GM11168 (cell line): ENCODE results near the gene IGF1R.

Experiments
- in situ Hi-C: fragments of 300-500 bp; cut with MboI; formaldehyde crosslinking; loops from one replicate; pipeline ENCODE4 v1.12.0; 2022; ENCODE audit warnings: low sequenced_read_pairs; ENCODE audit not compliant: unreplicated experiment

IGF1R gene

DNA sequence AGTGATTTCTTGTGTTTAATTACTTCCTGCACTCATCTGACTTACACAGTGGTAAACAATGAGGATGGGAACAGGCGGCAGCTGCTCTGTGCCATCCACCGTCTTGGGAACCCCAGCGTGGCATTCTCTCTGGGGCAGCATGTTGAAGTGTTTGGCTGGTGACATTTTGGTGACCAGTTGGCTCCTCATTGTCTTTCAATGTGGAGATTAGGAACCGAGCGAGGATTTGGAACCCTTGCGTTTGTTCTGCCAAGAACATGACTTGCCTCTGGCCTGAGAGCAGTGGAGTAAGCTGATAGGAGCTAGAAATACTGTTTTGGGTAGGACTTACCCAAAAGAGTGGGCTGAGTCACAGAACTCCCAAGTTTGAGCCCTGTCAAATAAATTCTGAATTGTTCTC is 88.8 kb downstream of the IGF1R start:
- in situ Hi-C loops = no loop called here

DNA sequence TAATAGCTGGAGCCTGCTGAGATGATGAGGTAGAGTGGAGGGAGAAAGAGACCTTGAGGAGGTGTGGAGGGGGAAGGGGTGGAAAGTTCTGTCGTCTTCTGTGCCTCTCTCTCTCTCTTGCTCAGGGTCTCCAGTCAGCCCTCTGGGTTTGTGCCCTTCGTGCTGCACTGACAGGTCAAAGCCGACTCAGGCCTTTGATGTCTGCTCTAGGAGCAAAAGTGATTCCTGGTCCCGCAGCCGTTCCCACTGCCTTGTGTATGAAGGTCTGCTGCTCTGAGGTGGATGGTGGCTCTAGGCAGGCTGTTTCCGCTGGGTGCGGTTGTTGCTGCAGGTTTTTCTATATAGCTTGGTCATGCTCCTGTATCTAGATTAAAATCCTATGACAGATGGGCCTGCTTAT is 89.4 kb downstream of the IGF1R start:
- in situ Hi-C loops = no loop called here

DNA sequence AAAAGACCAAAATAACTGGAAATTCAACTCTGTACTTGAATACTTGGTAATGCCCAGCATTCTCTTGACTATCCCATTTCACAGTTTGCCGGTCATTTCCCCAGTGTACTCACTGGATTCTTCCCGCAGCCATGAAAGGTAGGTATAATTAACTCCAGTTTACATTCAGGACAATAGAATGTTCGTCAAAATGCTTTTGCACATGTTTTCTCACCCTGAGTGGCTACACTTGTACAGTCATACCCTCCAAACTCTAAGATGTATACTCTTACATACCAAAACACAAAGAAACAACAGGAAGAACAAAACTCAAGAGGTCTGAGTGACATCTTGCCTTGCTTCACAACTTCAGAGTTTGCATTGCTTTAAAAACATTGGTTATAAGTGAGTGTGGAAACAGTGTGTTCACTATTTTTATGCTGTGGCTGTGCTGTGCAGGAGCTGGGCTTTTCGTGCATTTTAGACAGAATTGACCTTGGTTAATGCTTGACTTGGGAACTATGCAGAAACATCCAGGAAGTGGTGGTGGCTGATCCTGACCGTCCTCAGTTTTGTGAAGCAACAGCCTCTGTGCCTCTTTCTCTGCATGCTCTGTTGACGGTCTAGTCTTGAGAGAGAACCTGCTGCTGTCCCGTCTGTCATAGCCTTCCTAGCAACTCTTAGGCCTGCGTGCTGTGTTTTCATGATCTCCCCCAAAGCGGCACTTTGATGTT is 90.5 kb downstream of the IGF1R start:
- in situ Hi-C loops = no loop called here

DNA sequence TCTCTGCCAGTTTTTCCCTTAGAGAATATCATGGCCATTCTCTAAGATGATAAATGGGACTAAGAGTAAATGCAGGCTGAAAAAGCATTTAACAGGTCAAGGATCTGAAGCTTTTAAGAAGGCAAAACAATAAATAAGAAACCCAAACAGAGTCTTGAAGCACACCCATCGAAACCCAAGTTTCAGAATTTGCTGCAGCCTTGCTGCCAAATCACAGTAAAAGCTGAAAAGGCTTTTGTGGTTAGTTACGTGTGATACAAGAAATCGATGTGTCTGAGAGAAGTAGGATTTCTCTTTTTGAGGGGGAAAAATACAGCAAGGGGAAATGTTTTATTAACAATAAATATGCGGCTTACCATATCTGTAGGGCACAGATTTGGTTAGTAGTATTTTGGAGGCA is 92.0 kb downstream of the IGF1R start:
- in situ Hi-C loops = no loop called here

DNA sequence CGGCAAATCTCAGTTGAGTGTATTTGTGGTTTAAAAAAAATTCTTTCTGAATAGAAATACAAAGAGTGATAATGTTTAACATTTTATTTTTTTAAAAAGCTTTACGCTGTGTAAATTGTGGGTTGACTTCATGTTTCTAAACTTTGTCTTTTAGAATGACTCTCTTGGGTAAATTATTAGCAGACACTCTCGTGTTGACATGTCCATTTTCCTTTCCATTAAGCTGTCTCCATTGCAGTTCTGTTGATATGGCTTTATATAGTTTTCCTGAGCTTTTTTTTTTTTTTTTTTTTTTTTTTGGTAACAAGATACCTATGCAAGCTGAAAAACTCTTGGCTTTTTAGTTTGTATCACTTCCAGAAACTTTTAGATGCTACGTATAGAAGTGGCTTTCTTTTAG is 92.6 kb downstream of the IGF1R start:
- in situ Hi-C loops = no loop called here

DNA sequence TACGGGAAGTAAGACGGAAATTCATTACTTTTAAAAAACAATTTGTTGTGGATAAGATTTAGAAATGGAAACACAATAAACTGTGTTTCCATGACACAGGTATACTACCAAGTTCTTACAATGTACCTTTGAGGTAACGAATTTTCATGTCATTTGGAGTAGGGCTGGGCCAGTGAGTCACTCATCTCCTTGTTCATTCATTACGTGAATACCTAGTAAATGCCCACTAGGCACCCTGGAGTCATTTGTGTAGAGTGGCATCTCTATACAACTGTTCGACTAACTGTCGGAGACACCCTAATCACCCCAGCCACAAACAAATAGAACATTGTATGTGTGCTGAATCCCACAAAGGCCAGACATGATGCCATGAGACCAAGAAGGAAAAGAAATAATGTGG is 94.8 kb downstream of the IGF1R start:
- in situ Hi-C loops = no loop called here

DNA sequence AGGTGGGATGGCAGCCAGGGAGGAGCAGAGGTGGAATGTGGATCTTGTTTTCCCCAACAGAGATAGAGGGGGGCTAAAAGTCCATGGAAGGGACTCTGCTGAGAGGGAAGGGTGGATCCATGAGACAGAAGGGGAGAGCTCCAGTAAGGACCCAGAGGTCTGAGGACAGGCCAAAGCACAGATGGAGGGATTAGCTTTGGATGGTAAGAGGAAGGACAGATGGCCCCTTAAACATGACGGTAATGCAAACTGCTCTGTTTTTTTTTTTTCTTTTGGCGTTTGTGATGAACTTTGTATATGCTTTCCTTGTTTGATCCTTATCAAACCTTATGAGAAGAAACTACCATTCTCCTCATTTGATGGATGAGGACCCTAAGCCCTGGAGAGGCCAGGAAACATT is 96.2 kb downstream of the IGF1R start:
- in situ Hi-C loops = no loop called here

DNA sequence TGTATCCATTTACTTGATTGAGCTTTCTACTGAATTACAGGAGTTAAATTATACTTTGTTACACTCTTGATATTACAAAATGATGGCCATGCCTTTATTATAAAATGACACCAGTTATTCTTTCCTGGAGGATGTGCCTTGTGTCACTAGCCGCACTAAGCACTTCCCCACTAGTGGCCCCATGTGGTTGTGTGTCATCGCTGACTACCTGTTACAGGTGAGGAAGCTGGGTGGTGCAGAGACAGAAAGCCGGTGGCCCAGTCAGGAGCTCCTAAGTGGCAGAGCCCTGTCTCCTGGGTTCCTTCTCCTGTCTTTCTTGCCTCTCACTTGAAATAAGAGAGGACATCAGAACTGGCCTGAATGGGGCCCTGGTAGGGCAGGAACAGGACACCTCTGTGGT is 96.8 kb downstream of the IGF1R start:
- in situ Hi-C loops = no loop called here

DNA sequence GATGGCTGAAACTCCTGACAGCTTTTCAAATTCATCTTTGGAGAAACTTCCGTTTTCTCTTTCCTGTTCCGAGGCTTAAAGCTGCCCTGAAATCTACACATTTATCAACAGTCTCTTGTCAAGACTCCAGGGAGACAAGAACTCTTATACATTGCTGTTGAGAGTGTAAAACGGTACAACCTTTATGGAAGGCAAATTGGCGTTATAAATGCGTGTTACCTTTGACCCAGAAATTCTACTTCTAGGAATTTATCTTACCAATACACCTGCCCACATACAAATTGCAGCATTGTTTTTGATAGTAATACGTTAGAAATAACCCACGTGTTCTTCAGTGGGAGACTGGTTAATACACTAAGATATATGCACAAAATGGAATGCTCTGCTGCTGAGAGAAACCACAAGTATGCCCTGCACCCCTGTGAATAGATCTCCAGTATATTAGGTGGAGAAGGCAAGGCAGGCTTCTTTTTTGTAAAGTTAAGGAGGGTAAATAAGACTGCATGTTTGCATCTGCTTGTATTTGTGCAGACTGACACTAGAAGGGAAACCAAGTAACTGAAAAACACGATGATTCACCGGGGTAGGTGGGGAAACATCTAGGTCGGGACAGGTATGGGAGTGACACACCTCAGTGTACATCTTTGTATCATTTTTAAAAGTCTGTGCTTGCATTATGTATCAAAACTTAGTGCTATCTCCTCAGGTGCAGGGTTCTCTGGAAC is 97.5 kb downstream of the IGF1R start:
- in situ Hi-C loops = no loop called here

DNA sequence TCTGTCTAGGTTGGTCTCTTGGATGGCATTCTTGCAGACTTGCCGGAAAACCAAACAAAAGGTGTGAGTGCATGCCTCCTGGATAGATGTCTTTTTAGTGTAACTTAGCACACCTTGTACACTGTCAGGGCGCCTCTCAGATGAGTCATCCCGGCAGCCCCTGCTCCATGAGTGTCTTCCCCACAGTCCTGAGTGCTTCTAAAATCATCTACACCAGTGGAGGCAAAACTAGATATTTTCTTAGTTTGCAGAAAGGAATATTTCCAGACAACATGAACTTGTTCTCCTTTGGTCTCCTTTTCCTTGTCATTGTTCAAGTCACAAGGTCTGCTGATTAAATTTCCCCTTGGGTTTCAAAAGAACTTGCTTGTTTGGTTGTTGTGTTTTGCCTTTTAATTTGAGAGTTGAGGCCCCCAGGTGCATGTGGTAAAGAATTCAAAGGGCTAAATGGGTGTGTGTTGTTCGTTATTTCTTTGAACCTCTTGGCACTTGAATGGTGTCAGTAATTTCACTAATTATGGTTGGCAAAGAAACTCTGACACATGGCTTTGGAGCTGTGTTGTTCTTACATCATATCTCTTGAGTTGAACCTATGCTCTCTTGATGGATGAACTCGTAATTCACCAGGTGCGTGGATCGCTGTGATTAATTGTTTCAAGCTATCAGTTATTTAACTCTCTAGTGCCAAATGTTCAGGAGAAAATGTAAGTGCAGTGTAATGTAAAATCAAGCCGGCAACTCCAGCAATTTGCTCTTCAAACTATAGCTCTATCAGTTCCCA is 98.2 kb downstream of the IGF1R start:
- in situ Hi-C loops = no loop called here

DNA sequence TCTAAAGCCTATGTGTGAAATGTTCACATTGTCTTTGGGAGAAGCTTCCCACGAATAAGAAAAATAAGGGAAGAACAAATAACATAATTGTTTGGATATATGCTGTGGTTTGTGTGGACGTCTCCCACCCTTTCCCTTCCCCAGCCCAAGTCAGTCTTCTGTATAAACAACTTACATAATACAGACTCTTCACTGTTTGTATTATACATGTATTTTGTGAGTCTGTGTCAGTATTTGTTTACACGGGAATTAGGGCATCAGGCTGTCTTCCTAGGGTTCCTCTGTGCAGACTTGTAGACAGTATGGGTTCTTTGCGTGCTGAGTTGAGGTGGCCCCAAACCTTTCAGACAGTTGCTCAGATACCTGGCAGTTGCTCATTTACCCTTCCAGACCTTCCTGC is 103.4 kb downstream of the IGF1R start:
- in situ Hi-C loops = no loop called here

DNA sequence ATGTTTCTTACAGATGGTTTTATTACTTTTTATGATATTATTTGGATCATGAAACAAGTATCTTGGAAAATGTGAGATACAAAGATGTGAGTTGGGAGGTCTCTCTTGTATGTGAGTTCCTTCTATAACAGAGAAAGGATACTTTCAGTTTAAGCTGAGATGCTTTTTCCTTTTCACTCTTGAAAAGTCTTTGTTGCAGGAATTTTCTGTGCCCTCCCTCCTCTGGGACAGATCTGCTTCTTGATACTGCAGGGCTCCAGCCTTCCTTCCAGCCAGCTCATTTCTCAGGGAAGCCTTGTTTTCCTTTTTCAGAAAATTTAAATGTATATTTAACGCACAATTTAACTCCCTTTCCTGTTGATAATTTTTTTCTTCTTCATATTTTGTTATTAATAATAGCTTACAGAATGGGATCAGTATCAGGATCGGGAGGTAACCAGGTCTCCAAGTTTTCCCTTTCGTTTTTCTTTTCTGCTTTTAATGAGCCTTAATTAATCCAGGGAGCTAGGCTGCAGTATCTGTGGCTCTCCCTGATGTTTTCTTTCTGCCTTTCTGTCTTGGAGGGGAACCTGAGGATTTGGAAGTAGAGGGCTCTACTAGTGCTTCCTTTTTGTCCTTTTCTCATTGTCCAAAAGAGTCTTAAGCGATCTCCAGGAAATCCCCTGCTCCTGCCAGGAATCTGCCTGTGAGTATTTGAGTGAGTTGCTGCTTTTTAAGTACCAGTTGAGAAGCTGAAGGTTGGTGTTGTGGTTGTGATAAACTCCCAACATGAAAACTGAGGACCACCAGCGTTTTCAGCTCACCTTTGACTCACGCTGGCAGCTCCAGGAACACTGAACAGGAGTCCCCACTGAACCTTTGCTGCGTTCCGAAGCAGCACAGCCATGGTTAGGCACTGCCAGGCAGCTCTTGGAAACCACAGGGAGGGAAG is 105.7 kb downstream of the IGF1R start:
- in situ Hi-C loops = no loop called here

DNA sequence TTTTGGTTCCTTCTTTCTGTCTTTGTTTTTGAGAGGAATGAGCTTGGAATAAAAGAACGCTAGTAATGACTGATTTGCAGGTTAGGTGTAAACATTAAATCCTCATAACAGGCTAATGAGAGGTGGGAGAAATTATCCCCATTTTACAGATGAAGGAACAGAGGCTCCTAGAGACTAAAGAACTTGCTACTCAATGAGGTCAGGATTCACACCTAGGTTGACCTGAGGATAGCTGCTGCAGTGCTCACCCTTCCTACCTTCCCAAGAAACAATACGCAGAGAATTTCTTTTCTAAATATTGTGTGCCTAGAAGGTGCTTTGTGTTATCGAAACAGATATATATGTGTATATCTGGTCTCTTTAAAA is 106.3 kb downstream of the IGF1R start:
- in situ Hi-C loops = no loop called here

DNA sequence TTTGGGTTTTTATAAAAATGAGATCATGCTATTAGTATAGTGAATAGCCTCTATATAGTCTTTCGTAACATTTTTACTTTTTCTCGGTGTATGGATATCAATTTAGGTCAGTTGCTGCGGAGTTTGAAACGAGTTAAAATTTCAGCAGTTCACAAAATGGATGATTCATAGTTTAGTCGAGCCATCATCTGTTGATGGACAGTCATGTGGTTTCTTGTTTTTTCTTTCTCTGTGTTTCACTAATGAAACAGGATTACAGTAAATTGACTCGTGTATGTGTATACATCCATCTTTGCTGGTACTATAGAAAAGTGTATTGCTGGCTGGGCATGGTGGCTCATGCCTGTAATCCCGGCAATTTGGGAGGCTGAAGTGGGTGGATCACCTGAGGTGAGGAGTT is 106.8 kb downstream of the IGF1R start:
- in situ Hi-C loops = no loop called here

DNA sequence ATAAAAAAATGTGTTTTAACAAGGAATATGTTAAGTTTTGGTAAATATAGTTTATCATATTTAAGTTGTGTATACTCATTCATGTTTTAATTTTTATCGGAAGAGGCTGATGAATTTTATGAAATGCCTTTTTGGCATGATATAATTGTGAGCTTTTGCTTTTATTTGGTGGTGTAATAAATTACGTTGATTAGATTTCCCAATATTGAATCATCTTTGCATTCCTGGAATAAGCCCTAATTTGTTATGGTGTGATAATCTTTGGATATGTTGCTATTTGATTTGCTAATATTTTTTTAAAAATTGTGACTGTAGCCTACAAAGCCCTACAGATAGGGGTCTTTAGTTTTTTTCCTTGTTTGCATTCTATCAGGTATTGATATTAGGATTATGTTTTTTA is 107.4 kb downstream of the IGF1R start:
- in situ Hi-C loops = no loop called here

DNA sequence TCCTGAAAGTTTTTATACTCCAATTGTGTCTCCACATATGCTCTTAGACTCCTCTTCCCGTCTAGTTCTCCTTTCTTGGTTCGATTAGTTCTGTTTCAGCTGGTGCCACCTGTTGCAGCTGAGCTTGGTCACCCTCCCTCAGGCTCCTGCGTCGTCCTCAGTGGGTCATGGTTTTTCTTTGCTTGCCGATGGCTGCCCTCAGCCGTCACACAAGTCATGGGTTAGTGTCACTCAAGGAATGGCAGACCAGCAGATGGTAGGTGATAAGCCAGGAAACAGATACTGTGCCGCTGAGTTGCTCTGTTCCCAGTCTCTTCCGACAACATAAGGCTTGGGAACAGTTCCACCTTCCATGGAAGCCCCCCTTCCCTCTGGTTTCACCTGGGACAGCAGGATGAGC is 109.9 kb downstream of the IGF1R start:
- in situ Hi-C loops = no loop called here

DNA sequence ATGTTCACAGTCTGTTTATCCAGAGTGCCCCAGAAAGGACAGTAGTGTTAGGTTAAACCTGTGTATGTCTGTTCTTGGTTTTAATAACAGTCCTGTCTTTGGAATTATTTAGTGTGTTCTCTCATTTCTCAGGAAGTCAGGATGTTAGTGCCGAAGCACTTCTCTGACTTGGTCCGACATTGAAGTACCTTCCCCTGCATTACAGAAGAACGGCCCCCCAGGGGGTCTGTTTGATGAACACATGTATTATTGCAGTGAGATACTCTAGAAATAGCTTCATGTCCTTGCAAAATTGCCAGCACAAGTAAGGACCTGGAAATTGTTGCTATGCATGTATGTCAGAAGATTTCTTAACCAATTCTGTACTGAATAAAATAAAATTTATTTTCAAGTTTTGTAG is 110.9 kb downstream of the IGF1R start:
- in situ Hi-C loops = no loop called here

DNA sequence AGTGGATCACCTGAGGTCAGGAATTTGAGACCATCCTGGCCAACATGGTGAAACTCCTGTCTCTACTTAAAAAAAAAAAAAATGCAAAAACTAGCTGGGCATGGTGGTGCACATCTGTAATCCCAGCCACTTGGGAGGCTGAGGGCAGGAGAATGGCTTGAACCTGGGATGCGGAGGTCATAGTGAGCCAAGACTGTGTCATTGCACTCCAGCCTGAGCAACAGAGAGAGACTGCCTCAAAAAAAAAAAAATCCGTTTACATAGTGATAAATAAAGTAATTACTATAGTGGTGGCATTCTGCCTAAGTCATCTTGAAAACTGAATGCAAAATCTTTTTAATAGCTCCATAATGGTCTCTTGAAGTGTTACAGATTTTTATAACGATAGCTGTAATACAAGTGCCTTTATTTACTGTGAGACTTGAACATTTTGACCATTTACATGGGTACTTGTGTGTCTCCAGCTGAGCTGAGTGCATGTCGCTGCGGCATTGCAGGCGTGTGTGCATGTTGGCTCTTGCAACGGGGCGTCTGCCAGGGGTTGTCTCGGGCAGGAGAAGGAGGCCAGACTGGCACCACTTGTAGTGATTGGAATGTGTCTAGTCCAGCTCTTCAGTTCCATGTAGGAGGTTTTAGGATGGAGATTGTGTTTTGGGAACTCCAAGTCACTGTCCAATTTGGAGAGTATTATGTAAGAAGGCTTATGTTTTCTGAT is 111.9 kb downstream of the IGF1R start:
- in situ Hi-C loops = no loop called here

DNA sequence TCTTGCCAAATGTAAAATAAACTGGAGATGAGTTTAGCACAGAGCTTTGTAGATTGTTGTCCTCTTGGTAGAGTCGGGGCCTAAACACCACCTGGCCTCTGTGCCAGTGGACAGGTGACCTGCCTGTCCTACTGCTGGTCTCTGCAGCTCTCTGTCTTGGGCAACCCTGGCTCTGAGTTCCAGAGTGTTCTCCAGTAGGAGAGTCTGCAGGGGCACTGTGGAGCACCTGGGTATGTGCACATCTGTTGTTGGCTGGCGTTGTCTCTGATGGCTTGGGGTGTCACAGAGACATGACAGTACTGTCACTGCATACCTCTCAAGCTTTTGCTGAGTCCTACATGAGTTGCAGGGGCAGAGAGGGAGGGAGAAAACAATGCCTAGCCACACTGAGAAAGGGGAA is 112.6 kb downstream of the IGF1R start:
- in situ Hi-C loops = no loop called here

DNA sequence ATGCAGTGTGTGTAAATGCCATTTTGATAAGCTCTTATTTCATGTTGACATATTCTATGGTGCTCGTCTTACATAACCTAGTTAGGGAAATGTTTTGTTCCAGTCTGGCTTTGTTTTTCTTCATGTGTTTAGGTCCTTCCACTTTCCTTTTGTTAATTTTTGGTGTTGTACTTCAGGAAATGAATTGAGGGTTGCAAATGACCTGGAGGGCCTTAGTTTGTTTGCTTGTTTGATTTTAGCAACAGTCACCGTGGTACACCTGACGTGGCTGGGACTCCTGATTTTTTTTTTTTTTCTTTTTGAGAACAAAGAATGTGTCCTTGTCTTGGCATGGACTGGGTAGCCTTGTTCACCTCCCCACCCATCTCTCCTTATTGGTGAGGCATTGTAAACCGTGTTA is 114.8 kb downstream of the IGF1R start:
- in situ Hi-C loops = no loop called here
